Astrocyte of the cerebellum (primary cell): ENCODE measurements around the gene SLIRP.

Experiments
- DNase-seq: peaks from one replicate; pipeline ENCODE4 v3.0.0-alpha.2; 2011; ENCODE audit warnings: low read depth
- H3K4me3 ChIP-seq: 2 replicates; pipeline ENCODE4 v1.5.1; 2011; ENCODE audit warnings: mild to moderate bottlenecking, low read depth, low read length, moderate library complexity
- in situ Hi-C: cut with HindIII; loops from 2 replicates; pipeline ENCODE4 v1.10.0; 2017; ENCODE audit warnings: low sequenced_read_pairs
- TF ChIP-seq, protein P1 (sequence below): IDR thresholded peaks from 2 replicates; pipeline ENCODE4 v1.5.1; 2012; ENCODE audit warnings: low read length, low read depth, moderate library complexity, mild to moderate bottlenecking; ENCODE audit errors: missing control alignments

SLIRP gene

DNA sequence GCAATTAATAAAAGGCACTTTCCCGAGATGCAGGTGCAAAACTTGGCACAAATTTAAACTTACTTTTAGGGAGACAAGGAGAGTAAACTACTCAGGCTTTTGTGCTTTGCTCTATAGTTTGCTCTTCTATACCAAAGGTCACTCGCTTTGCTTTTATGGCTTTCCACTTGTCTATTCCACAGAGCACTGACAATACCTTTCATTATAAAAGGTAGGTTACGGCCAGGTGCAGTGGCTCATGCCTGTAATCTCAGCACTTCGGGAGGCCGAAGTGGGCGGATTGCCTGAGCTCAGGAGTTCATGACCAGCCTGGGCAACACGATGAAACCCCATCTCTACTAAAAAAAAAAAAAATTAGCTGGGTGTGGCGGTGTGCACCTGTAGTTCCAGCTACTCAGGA is 33.0 kb upstream of the SLIRP start:
- in situ Hi-C loops = no loop called here
- TF ChIP-seq, protein P1, sequence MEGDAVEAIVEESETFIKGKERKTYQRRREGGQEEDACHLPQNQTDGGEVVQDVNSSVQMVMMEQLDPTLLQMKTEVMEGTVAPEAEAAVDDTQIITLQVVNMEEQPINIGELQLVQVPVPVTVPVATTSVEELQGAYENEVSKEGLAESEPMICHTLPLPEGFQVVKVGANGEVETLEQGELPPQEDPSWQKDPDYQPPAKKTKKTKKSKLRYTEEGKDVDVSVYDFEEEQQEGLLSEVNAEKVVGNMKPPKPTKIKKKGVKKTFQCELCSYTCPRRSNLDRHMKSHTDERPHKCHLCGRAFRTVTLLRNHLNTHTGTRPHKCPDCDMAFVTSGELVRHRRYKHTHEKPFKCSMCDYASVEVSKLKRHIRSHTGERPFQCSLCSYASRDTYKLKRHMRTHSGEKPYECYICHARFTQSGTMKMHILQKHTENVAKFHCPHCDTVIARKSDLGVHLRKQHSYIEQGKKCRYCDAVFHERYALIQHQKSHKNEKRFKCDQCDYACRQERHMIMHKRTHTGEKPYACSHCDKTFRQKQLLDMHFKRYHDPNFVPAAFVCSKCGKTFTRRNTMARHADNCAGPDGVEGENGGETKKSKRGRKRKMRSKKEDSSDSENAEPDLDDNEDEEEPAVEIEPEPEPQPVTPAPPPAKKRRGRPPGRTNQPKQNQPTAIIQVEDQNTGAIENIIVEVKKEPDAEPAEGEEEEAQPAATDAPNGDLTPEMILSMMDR = no peak
- DNase-seq = no peak
- H3K4me3 ChIP-seq = no peak overlapping the region

DNA sequence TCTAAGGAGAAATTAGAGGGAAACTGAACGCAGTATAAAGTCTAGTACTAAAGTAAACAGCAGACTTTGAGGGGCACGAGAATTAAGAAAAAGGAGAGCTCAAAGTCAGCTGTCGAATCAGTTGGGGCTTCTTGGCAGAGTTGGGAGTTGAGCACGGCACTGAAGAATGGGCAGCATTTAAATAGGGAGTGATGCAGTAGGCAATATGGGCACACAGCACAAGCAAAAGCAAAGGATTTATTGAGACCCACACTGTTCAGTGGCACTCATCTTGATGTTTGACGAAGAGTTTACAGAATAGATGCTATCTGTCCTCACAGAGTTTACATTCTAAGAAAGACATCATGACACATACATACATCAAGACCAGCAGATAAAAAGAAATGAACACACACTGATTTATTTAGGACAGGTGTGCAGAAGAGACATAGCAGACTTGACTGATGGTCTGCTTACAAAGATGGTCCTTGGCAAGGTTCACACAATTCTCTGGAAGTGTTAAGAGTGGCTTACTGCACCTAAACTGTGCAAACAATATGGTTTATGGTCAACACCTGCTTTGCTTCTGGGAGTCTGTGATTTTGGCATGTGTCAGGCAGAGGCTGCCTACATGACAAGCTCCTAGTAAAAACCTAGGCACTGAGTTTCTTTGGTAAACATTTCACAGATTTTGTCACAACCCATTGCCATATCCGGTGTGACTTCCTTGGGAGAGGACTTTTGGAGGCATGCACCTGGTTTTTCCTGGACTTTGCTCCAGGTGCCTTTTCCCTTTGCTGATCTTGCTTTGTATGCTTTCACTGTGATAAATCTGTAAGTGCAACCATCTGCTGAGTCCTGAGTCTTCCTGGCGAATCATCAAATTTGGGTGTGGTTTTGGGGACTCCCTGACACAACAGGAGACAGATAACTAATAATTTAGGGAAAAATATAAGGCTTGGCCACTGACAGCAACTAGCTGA is 26.4 kb upstream of the SLIRP start:
- TF ChIP-seq, protein P1 = no peak
- DNase-seq = peak; percentile 27
- H3K4me3 ChIP-seq = no peak overlapping the region
- in situ Hi-C loops = no loop called here

DNA sequence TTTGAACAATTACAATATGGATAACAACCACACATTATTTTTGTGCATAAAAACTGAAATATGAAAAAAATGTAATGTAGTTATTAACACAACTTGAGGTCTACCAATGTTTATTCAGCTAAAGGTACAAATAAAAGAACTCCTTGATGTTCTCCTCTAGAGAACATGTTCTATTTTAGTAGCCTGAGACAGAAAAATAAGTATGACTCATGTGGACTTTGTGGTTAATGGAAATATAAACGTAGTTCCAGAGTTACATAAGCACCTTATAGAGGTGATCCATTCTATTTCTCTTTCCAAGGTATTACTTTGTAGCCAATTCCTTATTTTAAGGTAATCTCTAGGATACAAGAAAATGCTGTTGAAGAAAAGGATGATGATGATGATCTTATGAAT is 25.7 kb upstream of the SLIRP start:
- in situ Hi-C loops = no loop called here
- TF ChIP-seq, protein P1 = no peak
- H3K4me3 ChIP-seq = no peak overlapping the region
- peak; percentile 34 for DNase-seq

DNA sequence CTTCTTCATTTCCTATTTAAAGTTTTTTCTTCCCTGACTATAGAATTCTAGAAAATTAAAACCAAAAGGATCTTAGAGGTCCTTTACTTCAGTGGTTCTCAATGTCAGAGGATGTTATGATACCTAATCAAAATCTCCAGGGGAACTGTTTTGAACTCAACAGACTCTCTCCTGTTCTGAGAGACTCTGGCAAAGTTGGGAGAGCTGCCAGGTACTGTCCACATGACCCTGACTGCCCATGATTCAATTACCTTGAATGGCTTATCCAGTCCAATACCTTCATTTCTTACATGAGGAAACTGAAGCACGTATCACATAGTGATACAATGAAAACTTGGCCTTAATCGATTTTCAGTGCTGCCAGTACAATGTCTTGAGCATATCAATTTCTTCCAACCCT is 16.6 kb upstream of the SLIRP start:
- TF ChIP-seq, protein P1 = no peak
- no peak for DNase-seq
- H3K4me3 ChIP-seq = no peak overlapping the region
- in situ Hi-C loops = no loop called here

DNA sequence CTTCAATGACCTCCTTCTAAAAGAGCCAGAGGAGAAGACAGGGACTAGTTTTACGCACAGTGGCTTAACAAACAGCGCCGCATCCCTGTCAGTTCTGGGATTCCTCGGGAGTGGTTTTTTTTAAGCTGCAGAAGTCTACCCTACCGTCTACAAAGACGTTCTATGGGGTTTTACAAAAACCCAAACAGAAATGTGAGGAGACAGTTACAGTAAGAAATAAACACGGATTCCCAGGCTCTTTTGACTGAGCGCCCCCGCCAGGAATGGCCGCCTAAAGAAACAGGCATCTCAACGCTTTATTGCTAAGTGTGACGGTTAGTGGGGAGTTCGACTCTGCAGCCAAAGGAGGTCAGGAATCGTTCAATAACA is 564 bp upstream of the SLIRP start:
- peak overlapping the region; percentile 84 for H3K4me3 ChIP-seq
- in situ Hi-C loops = no loop called here
- DNase-seq = peak; percentile 11
- TF ChIP-seq, protein P1 = peak; percentile 52

DNA sequence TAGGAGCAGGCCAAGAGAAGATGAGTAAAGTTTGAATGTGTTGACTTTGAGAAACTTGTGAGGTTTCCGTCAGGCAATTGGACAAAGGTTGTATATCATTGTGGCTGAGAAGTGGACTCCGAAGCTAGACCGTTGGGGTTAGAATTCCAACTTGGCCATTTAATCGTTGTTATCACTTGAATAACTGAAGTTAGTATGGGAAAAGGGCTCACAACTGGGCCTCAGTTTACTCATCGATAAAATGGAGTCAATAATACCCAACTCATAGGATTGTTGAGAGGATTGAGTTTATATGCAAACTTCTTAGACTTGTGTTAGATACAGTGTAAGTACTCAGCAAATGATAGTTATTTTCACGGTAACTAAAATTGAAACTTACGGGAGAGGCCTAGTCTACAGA is 846 bp downstream of the SLIRP start:
- TF ChIP-seq, protein P1 = no peak
- in situ Hi-C loops = no loop called here
- peak overlapping the region; percentile 84 for H3K4me3 ChIP-seq
- DNase-seq = no peak
